AG10803 (cell line): ENCODE data around the gene DMWD.

ENCODE experiments used
- DNase-seq: peaks from one replicate; pipeline ENCODE4 v3.0.0; 2010; ENCODE audit warnings: low read depth
- H3K4me3 ChIP-seq: 2 replicates; pipeline ENCODE4 v1.5.1; 2011; ENCODE audit warnings: mild to moderate bottlenecking, low read length, control low read depth
- TF ChIP-seq, protein P1 (sequence below): conservative IDR thresholded peaks from 2 replicates; pipeline ENCODE4 v1.5.1; 2011; ENCODE audit warnings: mild to moderate bottlenecking, low read length, control low read depth, inconsistent platforms

DMWD gene, protein sequence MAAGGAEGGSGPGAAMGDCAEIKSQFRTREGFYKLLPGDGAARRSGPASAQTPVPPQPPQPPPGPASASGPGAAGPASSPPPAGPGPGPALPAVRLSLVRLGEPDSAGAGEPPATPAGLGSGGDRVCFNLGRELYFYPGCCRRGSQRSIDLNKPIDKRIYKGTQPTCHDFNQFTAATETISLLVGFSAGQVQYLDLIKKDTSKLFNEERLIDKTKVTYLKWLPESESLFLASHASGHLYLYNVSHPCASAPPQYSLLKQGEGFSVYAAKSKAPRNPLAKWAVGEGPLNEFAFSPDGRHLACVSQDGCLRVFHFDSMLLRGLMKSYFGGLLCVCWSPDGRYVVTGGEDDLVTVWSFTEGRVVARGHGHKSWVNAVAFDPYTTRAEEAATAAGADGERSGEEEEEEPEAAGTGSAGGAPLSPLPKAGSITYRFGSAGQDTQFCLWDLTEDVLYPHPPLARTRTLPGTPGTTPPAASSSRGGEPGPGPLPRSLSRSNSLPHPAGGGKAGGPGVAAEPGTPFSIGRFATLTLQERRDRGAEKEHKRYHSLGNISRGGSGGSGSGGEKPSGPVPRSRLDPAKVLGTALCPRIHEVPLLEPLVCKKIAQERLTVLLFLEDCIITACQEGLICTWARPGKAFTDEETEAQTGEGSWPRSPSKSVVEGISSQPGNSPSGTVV

DNA sequence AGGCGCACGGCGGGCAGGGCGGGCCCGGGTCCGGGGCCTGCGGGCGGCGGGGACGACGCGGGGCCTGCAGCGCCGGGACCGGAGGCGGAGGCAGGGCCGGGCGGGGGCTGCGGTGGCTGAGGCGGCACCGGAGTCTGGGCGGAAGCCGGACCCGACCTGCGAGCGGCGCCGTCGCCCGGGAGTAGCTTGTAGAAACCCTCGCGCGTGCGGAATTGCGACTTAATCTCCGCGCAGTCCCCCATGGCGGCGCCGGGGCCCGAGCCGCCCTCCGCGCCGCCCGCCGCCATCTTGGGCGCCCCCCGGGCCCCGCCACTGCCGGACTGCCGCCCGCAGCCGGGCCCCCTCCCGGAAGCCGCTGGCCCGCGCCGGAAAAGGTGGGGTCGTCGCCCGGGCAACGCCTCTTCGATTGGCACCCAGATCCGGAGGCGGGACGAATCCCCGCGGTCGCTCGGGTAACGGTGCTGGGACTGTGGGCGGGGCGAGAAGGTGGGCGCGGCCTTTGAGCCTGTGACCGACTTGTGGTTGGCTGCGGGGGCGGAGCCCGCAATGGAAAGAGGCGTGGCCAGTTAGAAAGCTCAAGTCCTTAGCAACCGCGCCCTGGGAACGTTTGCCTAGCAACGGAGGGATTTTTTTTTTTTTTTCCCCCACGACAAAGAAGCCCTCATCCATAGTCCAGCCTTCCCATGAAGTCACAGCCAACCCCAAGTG lies at the start of gene DMWD:
Gene DMWD, minus strand, starts transcription at position 376 of the 708 bp plus-strand sequence. Its CDS starts 89 bp downstream, at position 287.
- H3K4me3 ChIP-seq: peak within 1 kb of the TSS; percentile 88

DNA sequence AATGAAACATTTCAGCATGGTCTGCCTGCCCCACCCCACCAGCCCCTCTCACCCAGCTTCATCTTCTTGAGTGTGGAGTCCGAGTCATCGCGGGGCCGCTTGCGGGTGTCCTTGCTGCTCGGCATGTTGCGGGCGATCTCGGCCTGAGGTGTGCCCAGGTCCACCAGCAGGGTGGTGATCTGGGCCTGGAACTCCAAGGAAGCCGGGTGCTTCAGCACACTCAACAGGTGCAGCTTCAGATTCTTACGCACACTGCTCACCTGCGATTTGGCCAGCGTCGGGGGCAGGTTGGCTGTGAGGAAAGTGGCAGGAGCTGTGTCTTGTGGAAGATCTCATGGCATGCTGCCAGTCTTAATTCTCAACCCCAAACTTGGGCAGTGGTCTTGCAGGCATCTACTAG lies 49.6 kb upstream of the DMWD start:
- H3K4me3 ChIP-seq: no peak overlapping the region
- TF ChIP-seq, protein P1, sequence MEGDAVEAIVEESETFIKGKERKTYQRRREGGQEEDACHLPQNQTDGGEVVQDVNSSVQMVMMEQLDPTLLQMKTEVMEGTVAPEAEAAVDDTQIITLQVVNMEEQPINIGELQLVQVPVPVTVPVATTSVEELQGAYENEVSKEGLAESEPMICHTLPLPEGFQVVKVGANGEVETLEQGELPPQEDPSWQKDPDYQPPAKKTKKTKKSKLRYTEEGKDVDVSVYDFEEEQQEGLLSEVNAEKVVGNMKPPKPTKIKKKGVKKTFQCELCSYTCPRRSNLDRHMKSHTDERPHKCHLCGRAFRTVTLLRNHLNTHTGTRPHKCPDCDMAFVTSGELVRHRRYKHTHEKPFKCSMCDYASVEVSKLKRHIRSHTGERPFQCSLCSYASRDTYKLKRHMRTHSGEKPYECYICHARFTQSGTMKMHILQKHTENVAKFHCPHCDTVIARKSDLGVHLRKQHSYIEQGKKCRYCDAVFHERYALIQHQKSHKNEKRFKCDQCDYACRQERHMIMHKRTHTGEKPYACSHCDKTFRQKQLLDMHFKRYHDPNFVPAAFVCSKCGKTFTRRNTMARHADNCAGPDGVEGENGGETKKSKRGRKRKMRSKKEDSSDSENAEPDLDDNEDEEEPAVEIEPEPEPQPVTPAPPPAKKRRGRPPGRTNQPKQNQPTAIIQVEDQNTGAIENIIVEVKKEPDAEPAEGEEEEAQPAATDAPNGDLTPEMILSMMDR: no peak
- no peak for DNase-seq

More for the DNA sequence above, at the start of gene DMWD:
- TF ChIP-seq, protein P1: no peak
- DNase-seq: peak; percentile 98

DNA sequence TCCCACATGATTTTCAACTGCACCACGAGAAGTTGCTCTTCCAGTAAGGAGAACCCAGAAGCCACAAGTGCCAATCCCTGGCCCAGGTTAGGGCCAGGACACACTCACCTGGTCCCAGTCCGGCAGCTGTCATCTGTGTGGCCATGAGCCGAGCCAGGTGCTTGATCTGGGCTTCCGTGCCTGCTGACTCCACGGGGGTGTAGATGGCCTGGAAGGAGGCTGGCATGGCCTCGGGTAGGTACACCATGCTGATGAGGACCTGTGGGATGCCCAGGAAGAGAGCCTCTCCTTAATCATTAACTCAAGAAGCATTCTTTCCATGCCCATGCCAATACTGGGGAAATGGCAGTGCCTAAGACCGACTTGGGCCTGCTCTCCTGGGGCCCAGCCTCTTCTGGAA lies 42.3 kb upstream of the DMWD start:
- H3K4me3 ChIP-seq: no peak overlapping the region
- no peak for DNase-seq
- TF ChIP-seq, protein P1: no peak

- no peak overlapping the region for H3K4me3 ChIP-seq
- no peak for DNase-seq
- TF ChIP-seq, protein P1: no peak
These were observed 36.3 kb upstream of the DMWD start for GRCh38 chr19:45828945-45829344.

GRCh38 chr19:45828523-45828922 lies 35.9 kb upstream of the DMWD start:
- TF ChIP-seq, protein P1: no peak
- no peak for DNase-seq
- H3K4me3 ChIP-seq: no peak overlapping the region

DNA sequence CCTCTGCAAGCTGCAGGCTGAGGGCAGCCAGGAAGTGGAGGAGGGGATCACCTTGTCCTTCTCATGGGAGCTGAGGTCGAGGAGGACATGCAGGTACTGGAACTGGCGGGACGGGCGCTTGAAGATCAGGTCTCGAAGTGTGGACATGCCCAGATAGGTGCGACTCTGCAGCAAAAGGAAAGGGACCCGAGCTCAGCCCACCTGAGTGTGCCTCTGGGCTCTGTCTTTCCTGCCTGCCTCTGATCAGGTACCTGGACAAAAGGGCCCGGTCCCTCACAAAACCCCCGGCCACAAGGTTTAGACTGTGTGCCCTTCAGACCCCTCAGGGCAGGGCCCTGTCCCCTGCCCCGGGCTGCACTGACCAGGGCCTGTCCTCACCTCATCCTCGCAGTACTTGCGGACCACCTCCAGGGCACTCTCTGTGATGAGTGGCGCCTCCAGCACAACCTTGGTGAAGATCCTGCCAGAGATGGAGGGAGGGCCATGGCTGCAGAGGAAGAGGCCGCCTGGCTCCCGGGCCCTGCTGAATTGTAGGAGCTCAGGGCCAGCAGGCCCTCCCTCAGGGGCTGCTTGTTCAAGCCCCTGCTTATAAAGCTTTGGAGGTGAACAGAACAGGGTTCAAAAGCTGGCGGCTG lies 34.9 kb upstream of the DMWD start:
- TF ChIP-seq, protein P1: no peak
- H3K4me3 ChIP-seq: no peak overlapping the region
- DNase-seq: no peak
